Fibroblast of villous mesenchyme (primary cell): ENCODE measurements around the gene TLK1. TPM values are rescaled to one million over a fixed set of nuclear protein-coding genes. Genes with fewer than 3 reads are reported as not detected.
"Not testable (repeated sequence)": the region's sequence is repeated elsewhere in the genome, so short reads cannot be mapped to it uniquely, and the experiment has no call there.

ENCODE experiments used
- DNase-seq: peaks from one replicate; pipeline ENCODE4 v3.0.0-alpha.2; 2010; ENCODE audit warnings: low read depth
- H3K4me3 ChIP-seq: 2 replicates; pipeline ENCODE4 v1.5.1; 2011; ENCODE audit warnings: low read depth, mild to moderate bottlenecking, low read length
- CTCF ChIP-seq: IDR thresholded peaks from 2 replicates; pipeline ENCODE4 v1.5.1; 2012; ENCODE audit warnings: low read depth, mild to moderate bottlenecking, low read length; ENCODE audit not compliant: insufficient read depth
- total RNA-seq: library from RNA; depleted of rRNA; stranded (reverse); fragments of >200 nt; gene quantifications from 2 replicates; pipeline ENCODE4 v1.2.3, GENCODE V29; 2012

Gene TLK1
- total RNA-seq, 1 donor: 17.3 TPM

- no peak for TF ChIP-seq CTCF
Measured at GRCh38 chr2:171100370-171100769, 60.3 kb downstream of the TLK1 start.

GRCh38 chr2:171098607-171099006 is 62.1 kb downstream of the TLK1 start:
- H3K4me3 ChIP-seq: no peak overlapping the region
- TF ChIP-seq CTCF: no peak
- DNase-seq: no peak

More at GRCh38 chr2:171100370-171100769, 60.3 kb downstream of the TLK1 start:
- DNase-seq: no peak
- H3K4me3 ChIP-seq: no peak overlapping the region

- no peak overlapping the region for H3K4me3 ChIP-seq
- no peak for DNase-seq
- TF ChIP-seq CTCF: no peak
Measured at GRCh38 chr2:171095014-171095582, 65.6 kb downstream of the TLK1 start.

- DNase-seq, H3K4me3 ChIP-seq: not testable (repeated sequence)
Measured at GRCh38 chr2:171091517-171091916, 69.2 kb downstream of the TLK1 start.

GRCh38 chr2:171089489-171089888 is 71.2 kb downstream of the TLK1 start:
- no peak overlapping the region for H3K4me3 ChIP-seq
- DNase-seq: no peak
- TF ChIP-seq CTCF: no peak

- no peak for TF ChIP-seq CTCF
- no peak for DNase-seq
- H3K4me3 ChIP-seq: no peak overlapping the region
Measured at GRCh38 chr2:171088057-171088834, 72.4 kb downstream of the TLK1 start.

- TF ChIP-seq CTCF: no peak
- DNase-seq: no peak
- no peak overlapping the region for H3K4me3 ChIP-seq
Measured at GRCh38 chr2:171087547-171087946, 73.1 kb downstream of the TLK1 start.
